Testis (tissue), 2 donors: ENCODE results near the gene SKAP2.

Experiments used
- CTCF ChIP-seq, 3 experiments: fragments of 450-650 bp in 2 of 3; fragments of 200-600 bp in 1 of 3; sonication (generic) in 1 of 3; IDR thresholded peaks; one replicate each; pipeline ENCODE4 v1.5.1; 2016 to 2019; ENCODE audit warnings: antibody characterized with exemption in 3 of 3, mild to moderate bottlenecking in 2 of 3, moderate library complexity in 1 of 3
- POLR2A ChIP-seq: fragments of 450-650 bp; IDR thresholded peaks from one replicate; pipeline ENCODE4 v1.6.1; 2017; ENCODE audit warnings: antibody characterized with exemption, mild to moderate bottlenecking, moderate library complexity

GRCh38 chr7:26787701-26788100 lies 76.7 kb downstream of the SKAP2 start:
- TF ChIP-seq CTCF (IDR thresholded peaks at IDR 0.05) (no peak), POLR2A (no peak)
